PC-3 (cell line): Measurements from ENCODE around the gene IL11RA. TPM values are rescaled to one million over a fixed set of nuclear protein-coding genes. Genes with fewer than 3 reads are reported as not detected.
A peak's percentile ranks its signal among the peaks of the same experiment; 100 is the strongest.

Source experiments
- ATAC-seq: fragments of 200-7000 bp; cut with Tn5 transposase; 2 replicates; pipeline ENCODE4 v1.9.1; 2020; ENCODE audit warnings: mild to moderate bottlenecking, moderate library complexity
- BruUV-seq: library from RNA; stranded (reverse); fragments of 400-500 nt; replicated peaks from 2 replicates; lab custom pipeline; 2021; lab: Mats Ljungman, UMichigan
- CTCF ChIA-PET: fragments of 300-600 bp; sonication (Branson Sonifier 250); formaldehyde crosslinking; loops from one replicate; lab custom pipeline; 2022; ENCODE audit warnings: antibody characterized with exemption; lab: Charles Lee
- POLR2A ChIA-PET: fragments of 300-600 bp; sonication (Branson Sonifier 250); formaldehyde crosslinking; loops from one replicate; lab custom pipeline; 2022; ENCODE audit warnings: antibody characterized with exemption; ENCODE audit not compliant: unreplicated experiment; lab: Charles Lee
- DNase-seq: peaks from one replicate; pipeline ENCODE4 v3.0.0-alpha.2; 2015
- H2AFZ ChIP-seq: fragments of 300-600 bp; sonication (generic); 2 replicates; pipeline ENCODE4 v1.6.0; 2016; ENCODE audit warnings: antibody characterized with exemption, low read length
- H3F3A ChIP-seq: fragments of 300-600 bp; sonication (generic); one replicate; pipeline ENCODE4 v1.6.0; 2017; ENCODE audit warnings: antibody characterized with exemption, low read length, control low read depth, mild to moderate bottlenecking; ENCODE audit not compliant: unreplicated experiment
- H3K27ac ChIP-seq: fragments of 300-600 bp; sonication (generic); 2 replicates; pipeline ENCODE4 v1.5.1; 2016; ENCODE audit warnings: mild to moderate bottlenecking, low read length
- H3K27me3 ChIP-seq: fragments of 300-600 bp; sonication (generic); 2 replicates; pipeline ENCODE4 v1.6.1; 2016; ENCODE audit warnings: low read length, mixed read lengths
- H3K36me3 ChIP-seq: fragments of 300-600 bp; sonication (generic); 2 replicates; pipeline ENCODE4 v1.6.1; 2016; ENCODE audit warnings: low read depth, mixed run types, low read length, mixed read lengths
- H3K4me1 ChIP-seq: fragments of 300-600 bp; sonication (generic); 2 replicates; pipeline ENCODE4 v1.5.1; 2016; ENCODE audit warnings: low read length; ENCODE audit not compliant: insufficient read depth
- H3K4me2 ChIP-seq: fragments of 300-600 bp; sonication (generic); 2 replicates; pipeline ENCODE4 v1.6.0; 2016; ENCODE audit warnings: low read length
- H3K4me3 ChIP-seq: fragments of 300-600 bp; sonication (generic); 2 replicates; pipeline ENCODE4 v1.5.1; 2016; ENCODE audit warnings: mild to moderate bottlenecking, low read length, mixed read lengths
- H3K79me2 ChIP-seq: fragments of 300-600 bp; sonication (generic); 2 replicates; pipeline ENCODE4 v1.6.1; 2017; ENCODE audit warnings: low read length, mixed read lengths
- H3K9ac ChIP-seq: fragments of 300-600 bp; sonication (generic); 2 replicates; pipeline ENCODE4 v1.6.0; 2016; ENCODE audit warnings: mild to moderate bottlenecking, low read length
- H3K9me2 ChIP-seq: fragments of 300-600 bp; sonication (generic); replicated peaks from 2 replicates; pipeline ENCODE4 v1.6.1; 2016; ENCODE audit warnings: mixed run types, low read length, mixed read lengths
- H3K9me3 ChIP-seq: fragments of 300-600 bp; sonication (generic); 2 replicates; pipeline ENCODE4 v1.6.1; 2016; ENCODE audit warnings: low read length, mixed read lengths
- H4K20me1 ChIP-seq: fragments of 300-600 bp; sonication (generic); 2 replicates; pipeline ENCODE4 v1.6.1; 2016; ENCODE audit warnings: low read length, mixed read lengths
- CTCF ChIP-seq: fragments of 300-600 bp; sonication (generic); conservative IDR thresholded peaks from 2 replicates; pipeline ENCODE4 v1.5.1; 2017; ENCODE audit warnings: antibody characterized with exemption, low read depth, mild to moderate bottlenecking, low read length
- EZH2 ChIP-seq: fragments of 300-600 bp; sonication (generic); IDR thresholded peaks from one replicate; pipeline ENCODE4 v1.6.1; 2017; ENCODE audit warnings: antibody characterized with exemption, mild to moderate bottlenecking, low read length; ENCODE audit not compliant: unreplicated experiment
- EZH2phosphoT487 ChIP-seq: fragments of 300-600 bp; sonication (generic); IDR thresholded peaks from 2 replicates; pipeline ENCODE4 v1.6.1; 2018; ENCODE audit warnings: mild to moderate bottlenecking, antibody characterized with exemption, low read length, borderline replicate concordance
- intact Hi-C: fragments of 100-400 bp; cut with micrococcal nuclease; formaldehyde crosslinking; loops from 2 replicates; pipeline ENCODE4 v1.9.0; 2023
- total RNA-seq: library from RNA; depleted of rRNA; stranded (reverse); fragments of >200 nt; gene quantifications from 2 replicates; pipeline ENCODE4 v1.2.3, GENCODE V29; 2014

IL11RA gene
- total RNA-seq, 1 experiment from 2014 or later = 8.3 TPM

- TF ChIP-seq EZH2phosphoT487 = no peak
- no peak for TF ChIP-seq CTCF
- no peak for TF ChIP-seq EZH2
- no peak overlapping the region for H3K27ac ChIP-seq
Measured at GRCh38 chr9:34610434-34611206, 41.4 kb upstream of the IL11RA start.

GRCh38 chr9:34611251-34611810, 40.7 kb upstream of the IL11RA start:
- no peak for DNase-seq
- intact Hi-C loops = no loop called here
- TSS peak; percentile 71 for BruUV-seq

More at GRCh38 chr9:34610434-34611206, 41.4 kb upstream of the IL11RA start:
- ChIA-PET POLR2A (no interaction called here), CTCF (no interaction called here)
- Histone ChIP-seq H3K4me1 (peaks cover 15% of the 10 kb centered on the region; the same call in 1 of the 2 replicates), H3K4me3 (peak overlapping the region; percentile 87), H3K79me2 (peaks cover 18% of the 10 kb centered on the region), H3F3A (no peaks in the 10 kb centered on the region), H3K4me2 (peak overlapping the region; percentile 96), H2AFZ (no peak overlapping the region), H3K9me2 (no peaks in the 10 kb centered on the region), H4K20me1 (no peaks in the 10 kb centered on the region), H3K36me3 (no peaks in the 10 kb centered on the region), H3K27me3 (no peaks in the 10 kb centered on the region), H3K9me3 (no peaks in the 10 kb centered on the region), H3K9ac (no peak overlapping the region; the same call in 1 of the 2 replicates)
- no TSS peak for BruUV-seq
- ATAC-seq = no peak
- no peak for DNase-seq
- intact Hi-C loops = no loop called here

More at GRCh38 chr9:34611251-34611810, 40.7 kb upstream of the IL11RA start:
- no peaks in the 10 kb centered on the region for H3K36me3 ChIP-seq
- ATAC-seq = peak; percentile 4; the same call in 1 of the 2 replicates
- ChIA-PET CTCF (no interaction called here), POLR2A (no interaction called here)
- H3K4me2 ChIP-seq = peak overlapping the region; percentile 96
- peak overlapping the region; percentile 88 for H2AFZ ChIP-seq
- H3K4me1 ChIP-seq = peaks cover 15% of the 10 kb centered on the region; the same call in 1 of the 2 replicates
- peak overlapping the region; percentile 97 for H3K9ac ChIP-seq
- peak overlapping the region; percentile 87 for H3K4me3 ChIP-seq
- no peaks in the 10 kb centered on the region for H3F3A ChIP-seq
- no peaks in the 10 kb centered on the region for H3K27me3 ChIP-seq
- H3K9me2 ChIP-seq = no peaks in the 10 kb centered on the region
- no peaks in the 10 kb centered on the region for H4K20me1 ChIP-seq
- H3K9me3 ChIP-seq = no peaks in the 10 kb centered on the region
- TF ChIP-seq EZH2phosphoT487 = no peak
- no peak for TF ChIP-seq CTCF
- TF ChIP-seq EZH2 = no peak
- peak overlapping the region; percentile 32; the same call in 1 of the 2 replicates for H3K27ac ChIP-seq
- peaks cover 18% of the 10 kb centered on the region for H3K79me2 ChIP-seq
